Large intestine (tissue), 3 donors: Measurements from ENCODE around the gene UBE2I. TPM values are rescaled to one million over a fixed set of nuclear protein-coding genes. Genes with fewer than 3 reads are reported as not detected.

Experiments used
- DNase-seq, 2 donors: peaks; one replicate each; pipeline versions ENCODE4 v3.0.0 to v3.0.0-alpha.2; 2013
- H3K27ac ChIP-seq: one replicate; pipeline ENCODE4 v1.5.1; 2013; ENCODE audit warnings: low read length
- H3K27me3 ChIP-seq: 2 replicates; pipeline ENCODE4 v1.6.1; 2013; ENCODE audit warnings: low read length; ENCODE audit not compliant: control insufficient read depth, insufficient read depth
- H3K36me3 ChIP-seq: 2 replicates; pipeline ENCODE4 v1.6.1; 2013; ENCODE audit warnings: low read length; ENCODE audit not compliant: control insufficient read depth, insufficient read depth
- H3K4me1 ChIP-seq: one replicate; pipeline ENCODE4 v1.6.1; 2013; ENCODE audit warnings: low read length; ENCODE audit not compliant: control insufficient read depth, insufficient read depth
- H3K4me3 ChIP-seq: one replicate; pipeline ENCODE4 v1.5.1; 2013; ENCODE audit warnings: low read length
- H3K9me3 ChIP-seq: one replicate; pipeline ENCODE4 v1.6.1; 2013; ENCODE audit warnings: mild to moderate bottlenecking, low read depth, low read length, moderate library complexity; ENCODE audit not compliant: control insufficient read depth
- WGBS: methylation state at CpG from one replicate; pipeline ENCODE4 v1.1.5; 2013; ENCODE audit warnings: low lambda C conversion rate; ENCODE audit not compliant: insufficient coverage; 5-methylcytosine and 5-hydroxymethylcytosine counted together
- polyA plus RNA-seq: library from polyadenylated mRNA; unstranded; fragments of 120-200 nt; gene quantifications from one replicate; pipeline ENCODE4 v1.2.1, GENCODE V29; 2013

UBE2I gene
- polyA plus RNA-seq, 1 donor, result 130 TPM

GRCh38 chr16:1343428-1344242 is 34.2 kb downstream of the UBE2I start:
- DNase-seq, result no peak
- Histone ChIP-seq H3K9me3 (no peaks in the 10 kb centered on the region), H3K4me3 (peak overlapping the region; percentile 49), H3K27ac (peak overlapping the region; percentile 23), H3K36me3 (peaks cover 15% of the 10 kb centered on the region), H3K27me3 (no peaks in the 10 kb centered on the region), H3K4me1 (peaks cover 12% of the 10 kb centered on the region)
- no CpG with 5 or more reads among the region's 44 CpGs for WGBS

DNA sequence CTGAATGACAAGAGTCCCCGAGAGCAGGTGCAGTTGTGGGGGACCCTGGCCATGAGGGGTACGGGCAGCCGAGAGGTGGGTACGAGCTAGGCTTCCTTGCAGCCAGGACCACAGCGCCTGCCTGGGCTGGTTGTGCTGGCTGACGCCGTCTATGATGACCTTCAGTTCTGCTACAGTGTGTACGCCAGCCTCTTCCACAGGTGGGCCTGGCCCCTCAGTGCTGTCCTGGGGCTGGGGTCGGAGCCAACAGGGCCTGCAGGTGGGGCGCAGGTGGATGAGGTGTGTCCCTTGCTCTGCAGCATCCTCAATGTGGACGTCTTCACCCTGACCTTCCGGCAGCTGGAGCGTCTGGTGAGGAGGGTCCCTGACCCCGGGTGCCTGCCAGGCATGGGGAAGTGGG is 35.1 kb downstream of the UBE2I start:
- Histone ChIP-seq H3K27ac (no peak overlapping the region), H3K27me3 (no peaks in the 10 kb centered on the region), H3K9me3 (no peaks in the 10 kb centered on the region), H3K4me3 (no peak overlapping the region), H3K36me3 (peaks cover 21% of the 10 kb centered on the region), H3K4me1 (peaks cover 12% of the 10 kb centered on the region)
- DNase-seq, result no peak
- WGBS, result no CpG with 5 or more reads among the region's 14 CpGs

DNA sequence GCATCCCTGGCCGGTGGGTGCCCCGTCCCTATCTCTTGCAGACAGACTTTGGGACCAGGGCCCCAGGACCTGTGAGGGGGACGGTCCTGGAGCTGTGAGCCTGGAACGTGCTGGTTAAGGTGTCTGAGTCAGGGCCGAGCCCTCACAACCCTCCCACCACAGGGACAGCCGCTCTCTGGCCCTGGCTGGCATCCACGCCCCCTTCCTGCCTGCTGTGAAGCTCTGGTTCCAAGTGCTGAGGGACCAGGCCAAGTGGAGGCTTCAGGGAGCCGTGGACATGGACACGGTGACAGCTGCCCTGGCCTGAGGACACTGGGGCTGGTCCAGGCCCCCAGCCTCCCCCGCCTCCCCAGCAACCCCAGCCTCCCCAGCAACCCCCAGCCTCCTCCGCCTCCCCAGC is 35.7 kb downstream of the UBE2I start:
- no peak for DNase-seq
- WGBS, result no CpG with 5 or more reads among the region's 11 CpGs

GRCh38 chr16:1345651-1346421 is 36.4 kb downstream of the UBE2I start:
- Histone ChIP-seq H3K9me3 (no peaks in the 10 kb centered on the region), H3K27ac (no peak overlapping the region), H3K36me3 (peaks cover 32% of the 10 kb centered on the region), H3K4me3 (no peak overlapping the region), H3K27me3 (no peaks in the 10 kb centered on the region), H3K4me1 (peaks cover 12% of the 10 kb centered on the region)
- no CpG with 5 or more reads among the region's 31 CpGs for WGBS
- DNase-seq, result no peak

More for the DNA sequence above, 35.7 kb downstream of the UBE2I start:
- H3K9me3 ChIP-seq, result no peaks in the 10 kb centered on the region
- peaks cover 12% of the 10 kb centered on the region for H3K4me1 ChIP-seq
- H3K27me3 ChIP-seq, result no peaks in the 10 kb centered on the region
- peaks cover 27% of the 10 kb centered on the region for H3K36me3 ChIP-seq
- H3K27ac ChIP-seq, result no peak overlapping the region
- no peak overlapping the region for H3K4me3 ChIP-seq

DNA sequence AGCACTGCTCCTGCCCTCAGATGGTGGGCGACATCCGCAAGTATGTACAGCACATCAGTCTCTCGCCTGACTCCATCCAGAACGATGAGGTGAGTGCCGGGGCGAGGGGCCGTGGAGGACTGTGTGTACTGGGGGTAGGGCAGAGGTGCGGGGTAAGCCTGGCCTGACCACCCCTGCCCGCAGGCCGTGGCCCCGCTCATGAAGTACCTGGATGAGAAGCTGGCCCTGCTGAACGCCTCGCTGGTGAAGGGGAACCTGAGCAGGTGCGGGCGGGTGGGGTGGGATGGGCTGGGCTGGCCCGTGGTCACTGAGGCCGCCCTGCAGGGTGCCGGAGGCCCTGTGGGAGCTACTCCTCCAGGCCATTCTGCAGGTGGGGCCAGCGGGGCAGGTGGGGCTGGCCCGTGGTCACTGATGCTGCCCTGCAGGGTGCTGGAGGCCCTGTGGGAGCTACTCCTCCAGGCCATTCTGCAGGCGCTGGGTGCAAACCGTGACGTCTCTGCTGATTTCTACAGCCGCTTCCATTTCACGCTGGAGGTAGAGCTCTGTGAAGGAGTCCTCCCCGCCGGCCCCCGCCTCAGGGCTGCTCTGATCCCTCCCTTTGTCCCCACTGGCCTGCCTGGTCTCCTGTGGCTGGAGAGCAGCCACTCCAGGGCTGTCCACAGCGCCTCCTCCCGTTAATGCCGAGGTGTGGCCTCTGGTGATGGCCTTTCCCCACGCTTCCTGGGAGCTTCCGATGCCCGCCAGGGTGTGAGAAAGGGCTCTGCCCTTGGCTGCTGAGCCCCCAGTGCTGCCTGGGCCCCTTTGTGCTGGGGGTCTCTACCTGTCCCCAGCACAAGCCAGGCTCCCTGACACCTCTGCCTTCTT is 37.2 kb downstream of the UBE2I start:
- Histone ChIP-seq H3K27ac (no peak overlapping the region), H3K9me3 (no peaks in the 10 kb centered on the region), H3K4me3 (no peak overlapping the region), H3K27me3 (no peaks in the 10 kb centered on the region), H3K4me1 (peaks cover 12% of the 10 kb centered on the region), H3K36me3 (peaks cover 32% of the 10 kb centered on the region)
- no peak for DNase-seq
- no CpG with 5 or more reads among the region's 34 CpGs for WGBS

DNA sequence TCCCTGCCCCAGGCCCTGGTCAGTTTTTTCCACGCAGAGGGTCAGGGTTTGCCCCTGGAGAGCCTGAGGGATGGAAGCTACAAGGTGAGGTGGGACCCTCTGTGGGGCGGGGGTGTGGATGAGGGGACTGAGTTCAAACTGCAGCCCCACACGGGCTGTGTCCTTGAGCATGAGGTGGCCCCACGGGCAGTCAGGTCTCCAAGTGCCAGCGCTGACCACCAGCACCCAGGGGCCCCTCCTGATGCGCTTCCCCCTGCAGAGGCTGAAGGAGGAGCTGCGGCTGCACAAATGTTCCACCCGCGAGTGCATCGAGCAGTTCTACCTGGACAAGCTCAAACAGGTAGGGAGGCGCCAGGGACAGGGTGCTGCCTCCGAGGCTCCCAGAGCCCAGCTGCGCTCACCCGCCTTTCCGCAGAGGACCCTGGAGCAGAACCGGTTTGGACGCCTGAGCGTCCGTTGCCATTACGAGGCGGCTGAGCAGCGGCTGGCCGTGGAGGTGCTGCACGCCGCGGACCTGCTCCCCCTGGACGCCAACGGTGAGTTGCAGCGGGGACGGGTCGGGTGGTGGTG is 37.9 kb downstream of the UBE2I start:
- H3K4me3 ChIP-seq, result no peak overlapping the region
- H3K27me3 ChIP-seq, result no peaks in the 10 kb centered on the region
- H3K27ac ChIP-seq, result no peak overlapping the region
- no peak for DNase-seq
- peaks cover 32% of the 10 kb centered on the region for H3K36me3 ChIP-seq
- H3K4me1 ChIP-seq, result peaks cover 11% of the 10 kb centered on the region
- no CpG with 5 or more reads among the region's 31 CpGs for WGBS
- H3K9me3 ChIP-seq, result no peaks in the 10 kb centered on the region

DNA sequence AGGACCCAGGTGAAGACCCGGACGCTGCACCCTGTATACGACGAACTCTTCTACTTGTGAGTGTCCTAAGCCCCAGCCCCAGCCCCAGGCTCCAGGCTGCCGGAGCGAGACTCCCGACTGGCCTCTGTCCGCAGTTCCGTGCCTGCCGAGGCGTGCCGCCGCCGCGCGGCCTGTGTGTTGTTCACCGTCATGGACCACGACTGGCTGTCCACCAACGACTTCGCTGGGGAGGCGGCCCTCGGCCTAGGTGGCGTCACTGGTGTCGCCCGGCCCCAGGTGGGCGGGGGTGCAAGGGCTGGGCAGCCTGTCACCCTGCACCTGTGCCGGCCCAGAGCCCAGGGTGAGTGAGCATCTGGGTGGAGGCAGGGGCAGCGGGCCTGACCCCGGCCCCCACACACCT is 38.5 kb downstream of the UBE2I start:
- no peaks in the 10 kb centered on the region for H3K27me3 ChIP-seq
- no peak for DNase-seq
- no peaks in the 10 kb centered on the region for H3K9me3 ChIP-seq
- H3K4me3 ChIP-seq, result no peak overlapping the region
- H3K27ac ChIP-seq, result no peak overlapping the region
- peaks cover 32% of the 10 kb centered on the region for H3K36me3 ChIP-seq
- peaks cover 7% of the 10 kb centered on the region for H3K4me1 ChIP-seq
- no CpG with 5 or more reads among the region's 29 CpGs for WGBS

- no CpG with 5 or more reads among the region's 15 CpGs for WGBS
- Histone ChIP-seq H3K27me3 (no peaks in the 10 kb centered on the region), H3K9me3 (no peaks in the 10 kb centered on the region), H3K4me1 (peaks cover 9% of the 10 kb centered on the region), H3K27ac (no peak overlapping the region), H3K4me3 (no peak overlapping the region), H3K36me3 (peaks cover 32% of the 10 kb centered on the region)
- DNase-seq, result no peak
Measured at GRCh38 chr16:1348441-1348840, 39.0 kb downstream of the UBE2I start.

DNA sequence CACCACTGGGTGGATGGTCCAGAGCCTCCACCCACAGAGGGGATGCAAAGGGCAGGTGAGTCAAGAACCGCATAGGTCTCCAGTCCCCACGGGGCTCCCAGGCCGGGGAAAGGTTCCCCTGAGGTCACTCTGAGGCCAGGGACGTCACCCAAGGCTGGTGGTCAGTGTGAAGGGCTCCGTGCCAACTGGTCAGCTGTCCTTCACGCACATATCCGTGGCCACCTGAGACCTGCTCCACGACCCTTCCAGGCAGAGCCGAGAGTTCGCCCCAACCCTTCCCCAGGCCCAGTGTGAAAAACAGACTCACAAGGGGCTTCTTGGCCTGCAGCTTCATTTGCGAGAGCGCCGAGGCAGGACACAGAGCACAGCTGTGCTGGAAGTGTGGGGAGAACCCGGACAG is 39.5 kb downstream of the UBE2I start:
- no peak overlapping the region for H3K4me3 ChIP-seq
- WGBS, result no CpG with 5 or more reads among the region's 14 CpGs

GRCh38 chr16:1349351-1349750 is 39.9 kb downstream of the UBE2I start:
- no CpG with 5 or more reads among the region's 16 CpGs for WGBS

More for the DNA sequence above, 39.5 kb downstream of the UBE2I start:
- DNase-seq, result no peak
- Histone ChIP-seq H3K4me1 (peaks cover 4% of the 10 kb centered on the region), H3K9me3 (no peaks in the 10 kb centered on the region), H3K27me3 (no peaks in the 10 kb centered on the region), H3K27ac (no peak overlapping the region), H3K36me3 (peaks cover 32% of the 10 kb centered on the region)

More at GRCh38 chr16:1349351-1349750, 39.9 kb downstream of the UBE2I start:
- no peak overlapping the region for H3K27ac ChIP-seq
- no peaks in the 10 kb centered on the region for H3K9me3 ChIP-seq
- DNase-seq, result no peak
- H3K4me3 ChIP-seq, result no peak overlapping the region
- H3K27me3 ChIP-seq, result no peaks in the 10 kb centered on the region
- H3K4me1 ChIP-seq, result peaks cover 4% of the 10 kb centered on the region
- H3K36me3 ChIP-seq, result peaks cover 32% of the 10 kb centered on the region
